HepG2 (cell line): ENCODE data around the gene PTPRE. TPM values are rescaled to one million over a fixed set of nuclear protein-coding genes. Genes with fewer than 3 reads are reported as not detected.

ENCODE experiments used
- ATAC-seq: fragments of 200-7000 bp; cut with Tn5 transposase; 3 replicates; pipeline ENCODE4 v1.9.1; 2020; ENCODE audit warnings: mild to moderate bottlenecking, moderate library complexity
- BruUV-seq: library from RNA; stranded (reverse); fragments of 400-500 nt; replicated peaks from 2 replicates; lab custom pipeline; 2021; lab: Mats Ljungman, UMichigan
- CTCF ChIA-PET: fragments of 300-600 bp; formaldehyde crosslinking; extraction: SDS; loops from one replicate; lab custom pipeline; 2021; ENCODE audit warnings: low total read pairs, inconsistent platforms, low intra/inter-chr PET ratio; lab: Yijun Ruan, JAX
- POLR2A ChIA-PET: fragments of 350-600 bp; sonication (Branson Sonifier 250); formaldehyde crosslinking; loops from one replicate; lab custom pipeline; 2020; ENCODE audit warnings: antibody characterized with exemption, inconsistent platforms; lab: Yijun Ruan, JAX
- DNase-seq: peaks from one replicate; pipeline ENCODE4 v3.0.0-alpha.2; 2015; ENCODE audit warnings: low spot score
- FAIRE-seq: peaks from 3 replicates; lab custom pipeline; 2011; peaks lifted over from hg19 to GRCh38; lab: Jason Lieb, UNC
- H2AFZ ChIP-seq: one replicate; pipeline ENCODE4 v1.6.1; 2011; ENCODE audit warnings: low read length, inconsistent platforms
- H3K27ac ChIP-seq: fragments of 300-600 bp; 3 replicates; pipeline ENCODE4 v1.8.0; 2011; ENCODE audit warnings: mixed run types, mild to moderate bottlenecking, mixed read lengths, low read length, inconsistent platforms; ENCODE audit not compliant: insufficient read depth; ENCODE audit errors: extremely low read length
- H3K27me3 ChIP-seq, 2 experiments: fragments of 200-600 bp in 1 of 2; 2 replicates in 1 of 2; 3 replicates in 1 of 2; pipeline versions ENCODE4 v1.6.0 to v1.8.0; 2011; ENCODE audit warnings: low read length in 2 of 2, mild to moderate bottlenecking in 2 of 2, moderate library complexity in 2 of 2, inconsistent platforms in 1 of 2; ENCODE audit not compliant: insufficient read depth in 2 of 2, control insufficient read depth in 1 of 2
- H3K36me3 ChIP-seq, 2 experiments: fragments of 200-600 bp in 1 of 2; replicated peaks in 1 of 2; 2 replicates in 1 of 2; 3 replicates in 1 of 2; pipeline versions ENCODE4 v1.5.1 to v1.8.0; 2011; ENCODE audit warnings: low read length in 2 of 2, inconsistent platforms in 1 of 2; ENCODE audit not compliant: insufficient read depth in 2 of 2, control insufficient read depth in 1 of 2
- H3K4me1 ChIP-seq: 2 replicates; pipeline ENCODE4 v1.5.1; 2012; ENCODE audit warnings: low read length, inconsistent platforms; ENCODE audit not compliant: insufficient read depth
- H3K4me2 ChIP-seq: 2 replicates; pipeline ENCODE4 v1.6.0; 2011; ENCODE audit warnings: low read depth, low read length, inconsistent platforms
- H3K4me3 ChIP-seq, 3 experiments: fragments of 200-600 bp in 1 of 3; sonication (generic), shearing (Covaris generic) in 1 of 3; replicated peaks in 1 of 3; 2 replicates each; pipeline ENCODE4 v1.5.1; 2011 to 2016; ENCODE audit warnings: low read length in 3 of 3, inconsistent platforms in 2 of 3, low read depth in 2 of 3, mild to moderate bottlenecking in 2 of 3, control low read depth in 1 of 3, mixed read lengths in 1 of 3; ENCODE audit not compliant: insufficient read depth in 1 of 3
- H3K79me2 ChIP-seq: one replicate; pipeline ENCODE4 v1.6.1; 2011; ENCODE audit warnings: low read length, inconsistent platforms; ENCODE audit not compliant: insufficient read depth
- H3K9ac ChIP-seq: 2 replicates; pipeline ENCODE4 v1.6.0; 2011; ENCODE audit warnings: mild to moderate bottlenecking, low read depth, low read length, inconsistent platforms; ENCODE audit not compliant: insufficient read depth
- H3K9me3 ChIP-seq: 2 replicates; pipeline ENCODE4 v1.5.1; 2012; ENCODE audit warnings: mild to moderate bottlenecking, low read length
- H4K20me1 ChIP-seq: 2 replicates; pipeline ENCODE4 v1.6.0; 2011; ENCODE audit warnings: inconsistent platforms, mild to moderate bottlenecking, low read length, moderate library complexity; ENCODE audit not compliant: insufficient read depth
- ATF2 ChIP-seq: sonication (generic); formaldehyde crosslinking; IDR thresholded peaks from 2 replicates; pipeline ENCODE4 v1.4.0; 2020; ENCODE audit warnings: missing genetic modification reagents
- ATRX ChIP-seq: sonication (generic); formaldehyde crosslinking; IDR thresholded peaks from 2 replicates; pipeline ENCODE4 v1.4.0; 2020; ENCODE audit warnings: missing genetic modification reagents, borderline replicate concordance
- CTCF ChIP-seq: sonication (generic); formaldehyde crosslinking; IDR thresholded peaks from 2 replicates; pipeline ENCODE4 v1.5.0; 2020; ENCODE audit warnings: mild to moderate bottlenecking, missing genetic modification reagents, moderate library complexity
- GTF2F1 ChIP-seq: fragments of 150-350 bp; IDR thresholded peaks from 2 replicates; pipeline ENCODE4 v1.6.1; 2014; ENCODE audit warnings: low read length
- MEIS2 ChIP-seq: sonication (generic); formaldehyde crosslinking; IDR thresholded peaks from 2 replicates; pipeline ENCODE4 v1.9.0; 2021; ENCODE audit warnings: mild to moderate bottlenecking, missing genetic modification reagents
- RAD21 ChIP-seq: fragments of 450-650 bp; formaldehyde crosslinking; IDR thresholded peaks from 2 replicates; pipeline ENCODE4 v1.5.0; 2020; ENCODE audit warnings: mild to moderate bottlenecking
- RFX1 ChIP-seq: fragments of 450-650 bp; IDR thresholded peaks from 2 replicates; pipeline ENCODE4 v1.6.1; 2017
- SIN3B ChIP-seq: fragments of 150-350 bp; IDR thresholded peaks from 2 replicates; pipeline ENCODE4 v1.6.1; 2014; ENCODE audit warnings: low read length
- SP2 ChIP-seq: sonication (generic); formaldehyde crosslinking; IDR thresholded peaks from 2 replicates; pipeline ENCODE4 v1.5.1; 2020; ENCODE audit warnings: mild to moderate bottlenecking, missing genetic modification reagents
- STAG1 ChIP-seq: sonication (generic); formaldehyde crosslinking; IDR thresholded peaks from 2 replicates; pipeline ENCODE4 v1.4.0; 2020; ENCODE audit warnings: missing genetic modification reagents
- TFE3 ChIP-seq: IDR thresholded peaks from 2 replicates; pipeline ENCODE4 v1.6.1; 2016
- YEATS4 ChIP-seq: sonication (generic); formaldehyde crosslinking; IDR thresholded peaks from 2 replicates; pipeline ENCODE4 v1.4.0; 2020; ENCODE audit warnings: missing genetic modification reagents, borderline replicate concordance
- ZBTB33 ChIP-seq: sonication (generic); formaldehyde crosslinking; IDR thresholded peaks from 2 replicates; pipeline ENCODE4 v1.4.0; 2020; ENCODE audit warnings: missing genetic modification reagents
- ZEB1 ChIP-seq: IDR thresholded peaks from 2 replicates; pipeline ENCODE4 v1.6.1; 2012; ENCODE audit warnings: mild to moderate bottlenecking, low read depth, inconsistent platforms; ENCODE audit not compliant: insufficient replicate concordance
- ZNF160 ChIP-seq: sonication (generic); formaldehyde crosslinking; IDR thresholded peaks from 2 replicates; pipeline ENCODE4 v1.8.0; 2022; ENCODE audit warnings: mild to moderate bottlenecking, inconsistent platforms, missing genetic modification reagents
- ZNF34 ChIP-seq: sonication (generic); formaldehyde crosslinking; IDR thresholded peaks from 2 replicates; pipeline ENCODE4 v1.4.0; 2020; ENCODE audit warnings: mild to moderate bottlenecking, missing genetic modification reagents, borderline replicate concordance
- ZSCAN12 ChIP-seq: sonication (generic); formaldehyde crosslinking; IDR thresholded peaks from 2 replicates; pipeline ENCODE4 v1.9.0; 2021; ENCODE audit warnings: mild to moderate bottlenecking, missing genetic modification reagents
- WGBS: methylation state at CpG from one replicate; pipeline ENCODE4 v1.1.6; 2017; ENCODE audit warnings: low lambda C conversion rate; 5-methylcytosine and 5-hydroxymethylcytosine counted together
- in situ Hi-C: cut with HindIII; loops from 2 replicates; pipeline ENCODE4 v1.10.0; 2017; ENCODE audit warnings: low pct_unique_long_range_greater_than_20kb; ENCODE audit not compliant: extremely low pct_ligation_motif_present
- intact Hi-C: fragments of 100-400 bp; cut with micrococcal nuclease; formaldehyde crosslinking; loops from one replicate; pipeline ENCODE4 v1.10.0; 2022; ENCODE audit not compliant: unreplicated experiment
- polyA plus RNA-seq, 8 experiments: library from polyadenylated mRNA; depleted of rRNA in 3 of 8; stranded (reverse) in 7 of 8; unstranded in 1 of 8; fragments of >200 nt; fragmentation: Illumina TruSeq in 4 of 8; extraction: Trizol in 4 of 8; gene quantifications; 2 replicates each; pipeline versions ENCODE4 v1.2.1 to v1.2.3, GENCODE V29; 2011 to 2016; ENCODE audit warnings: low read depth in 4 of 8, missing spikeins in 1 of 8, mixed read lengths in 1 of 8; ENCODE audit not compliant: insufficient read depth in 1 of 8
- total RNA-seq, 5 experiments: library from RNA; depleted of rRNA; stranded (reverse); fragments of >200 nt; fragmentation: Illumina TruSeq; extraction: Trizol; gene quantifications; 2 replicates each; pipeline ENCODE4 v1.2.3, GENCODE V29; 2016; ENCODE audit warnings: low read depth in 1 of 5

PTPRE gene
- total and polyA plus RNA-seq, 2 of the 13 experiments (the other 11 are each of a cell fraction or from before 2014, with no cell fraction given), result 0.01 to 0.02 TPM

- Histone ChIP-seq H3K27ac (no peak overlapping the region), H3K9ac (no peak overlapping the region), H4K20me1 (no peaks in the 10 kb centered on the region), H3K9me3 (no peaks in the 10 kb centered on the region), H3K36me3 (no peaks in the 10 kb centered on the region), H3K4me2 (no peak overlapping the region), H3K79me2 (no peaks in the 10 kb centered on the region), H2AFZ (no peak overlapping the region), H3K4me3 (no peak overlapping the region), H3K4me1 (no peaks in the 10 kb centered on the region), H3K27me3 (no peaks in the 10 kb centered on the region; a peak in 1 of 5 replicates)
- in situ Hi-C loops (no loop called here), intact Hi-C loops (no loop called here)
- WGBS, result 0% methylated on average over 1 of the region's 1 CpG
- no peak for DNase-seq
- CTCF ChIA-PET, result no interaction called here
- TF ChIP-seq ZNF34 (CRISPR knock-in tag) (no peak), RAD21 (CRISPR knock-in tag) (no peak), MEIS2 (CRISPR knock-in tag) (no peak), STAG1 (no peak), ZEB1 (no peak), ATRX (CRISPR knock-in tag) (no peak), YEATS4 (CRISPR knock-in tag) (no peak), ZNF160 (CRISPR knock-in tag) (no peak), ZBTB33 (CRISPR knock-in tag) (no peak), RFX1 (no peak), ATF2 (CRISPR knock-in tag) (no peak), TFE3 (CRISPR knock-in tag) (no peak), GTF2F1 (no peak), ZSCAN12 (CRISPR knock-in tag) (no peak), CTCF (no peak), SP2 (no peak), SIN3B (no peak)
- BruUV-seq, result no TSS peak
- no peak for FAIRE-seq
- POLR2A ChIA-PET, result no interaction called here
- ATAC-seq, result no peak
Measured at GRCh38 chr10:127959428-127959827, 52.5 kb downstream of the PTPRE start.
